ENCODE data around the gene ANKRD55. TPM values are rescaled to one million over a fixed set of nuclear protein-coding genes. Genes with fewer than 3 reads are reported as not detected.
"Not testable (repeated sequence)": the region's sequence is repeated elsewhere in the genome, so short reads cannot be mapped to it uniquely, and the experiment has no call there.

The ANKRD55 gene
- total RNA-seq, 4 donors from 2014 or later, result not detected

DNA sequence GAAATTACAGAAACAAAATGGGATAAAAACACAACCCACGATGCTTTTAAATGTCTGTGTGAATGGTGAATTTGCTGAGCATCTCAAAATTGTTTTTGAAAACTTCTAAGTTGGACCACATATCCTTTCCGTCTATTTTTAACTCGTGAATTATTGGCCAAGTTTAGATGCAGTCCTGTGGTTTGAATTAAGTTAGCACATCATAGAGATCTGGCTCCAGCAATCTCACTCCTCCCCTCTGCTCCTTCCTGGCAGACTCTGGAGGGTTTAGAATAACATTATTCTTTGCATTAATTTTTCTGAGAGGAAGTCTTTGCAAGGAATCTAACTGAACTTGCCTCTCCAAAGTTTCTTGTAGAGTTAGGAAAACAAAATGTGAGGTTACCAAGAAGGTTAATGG lies 14.5 kb upstream of the ANKRD55 start:
- H3K27ac ChIP-seq, result no peak overlapping the region
- TF ChIP-seq EP300 (IDR thresholded peaks at IDR 0.05) (no peak), POLR2A (IDR thresholded peaks at IDR 0.05) (no peak)
- TF ChIP-seq, protein P1, sequence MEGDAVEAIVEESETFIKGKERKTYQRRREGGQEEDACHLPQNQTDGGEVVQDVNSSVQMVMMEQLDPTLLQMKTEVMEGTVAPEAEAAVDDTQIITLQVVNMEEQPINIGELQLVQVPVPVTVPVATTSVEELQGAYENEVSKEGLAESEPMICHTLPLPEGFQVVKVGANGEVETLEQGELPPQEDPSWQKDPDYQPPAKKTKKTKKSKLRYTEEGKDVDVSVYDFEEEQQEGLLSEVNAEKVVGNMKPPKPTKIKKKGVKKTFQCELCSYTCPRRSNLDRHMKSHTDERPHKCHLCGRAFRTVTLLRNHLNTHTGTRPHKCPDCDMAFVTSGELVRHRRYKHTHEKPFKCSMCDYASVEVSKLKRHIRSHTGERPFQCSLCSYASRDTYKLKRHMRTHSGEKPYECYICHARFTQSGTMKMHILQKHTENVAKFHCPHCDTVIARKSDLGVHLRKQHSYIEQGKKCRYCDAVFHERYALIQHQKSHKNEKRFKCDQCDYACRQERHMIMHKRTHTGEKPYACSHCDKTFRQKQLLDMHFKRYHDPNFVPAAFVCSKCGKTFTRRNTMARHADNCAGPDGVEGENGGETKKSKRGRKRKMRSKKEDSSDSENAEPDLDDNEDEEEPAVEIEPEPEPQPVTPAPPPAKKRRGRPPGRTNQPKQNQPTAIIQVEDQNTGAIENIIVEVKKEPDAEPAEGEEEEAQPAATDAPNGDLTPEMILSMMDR (IDR thresholded peaks at IDR 0.05), result no peak
- no peaks in the 10 kb centered on the region for H3K27me3 ChIP-seq
- H3K36me3 ChIP-seq, result no peaks in the 10 kb centered on the region
- H3K9me3 ChIP-seq, result peaks cover 0 to 8% (median 0%) of the 10 kb centered on the region in 4 donors
- 57 to 58% methylated on average over 3 of the region's 3 CpGs for WGBS, 2 donors
- no peak overlapping the region for H3K4me3 ChIP-seq
- H3K4me1 ChIP-seq, result peaks cover 0 to 8% (median 0%) of the 10 kb centered on the region in 4 donors
- DNase-seq (ENCODE audit: low spot score in 2 of 2), result no peak

DNA sequence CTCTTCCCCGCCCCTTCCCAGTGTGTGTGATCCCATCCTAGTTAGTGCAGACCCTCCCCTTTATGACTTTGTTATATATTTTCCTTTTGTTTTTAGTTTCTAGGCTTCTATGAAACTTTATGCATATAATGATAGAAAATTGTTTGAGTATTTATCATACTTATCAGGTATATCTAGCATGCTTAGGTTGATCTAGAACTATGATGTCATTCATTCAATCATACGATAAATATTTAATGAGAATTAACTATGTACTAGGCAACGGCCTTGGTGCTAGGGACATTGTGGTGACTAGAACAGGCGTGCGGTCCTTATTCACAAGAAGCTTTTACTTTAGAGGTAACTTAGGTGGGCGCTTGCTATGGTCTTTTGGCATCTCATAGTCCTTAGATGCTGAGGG lies 13.6 kb upstream of the ANKRD55 start:
- Histone ChIP-seq H3K36me3 (no peaks in the 10 kb centered on the region), H3K4me3 (no peak overlapping the region), H3K27ac (no peak overlapping the region), H3K27me3 (no peaks in the 10 kb centered on the region), H3K9me3 (peaks cover 0 to 15% (median 0%) of the 10 kb centered on the region in 4 donors), H3K4me1 (peaks cover 0 to 8% (median 0%) of the 10 kb centered on the region in 4 donors)
- DNase-seq (ENCODE audit: low spot score in 2 of 2), result no peak
- no peak for TF ChIP-seq POLR2A (IDR thresholded peaks at IDR 0.05)
- no peak for TF ChIP-seq EP300 (IDR thresholded peaks at IDR 0.05)
- TF ChIP-seq, protein P1 (IDR thresholded peaks at IDR 0.05), result no peak
- WGBS, 2 donors, result 95 to 97% methylated on average over 6 of the region's 6 CpGs

DNA sequence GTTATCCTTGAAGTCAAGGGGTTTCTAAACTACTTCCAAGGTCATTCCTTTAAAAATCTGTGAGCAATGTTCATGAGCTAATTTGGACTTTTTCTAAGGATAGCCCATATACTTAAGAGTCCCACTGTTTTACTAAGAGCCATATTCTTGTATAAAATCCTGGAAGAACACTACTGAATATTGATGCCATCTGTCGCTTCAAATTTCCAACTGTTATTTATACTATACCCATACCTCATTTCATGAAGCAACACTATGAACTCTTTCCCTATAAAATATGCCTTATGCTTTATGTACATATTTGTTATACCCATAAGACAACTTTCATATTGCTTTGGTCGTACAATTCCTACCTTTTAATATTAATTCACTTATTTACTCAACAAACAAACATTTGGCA lies 12.4 kb upstream of the ANKRD55 start:
- Histone ChIP-seq H3K4me3 (no peak overlapping the region), H3K36me3 (no peaks in the 10 kb centered on the region), H3K9me3 (peaks cover 0 to 16% (median 0%) of the 10 kb centered on the region in 4 donors), H3K4me1 (peaks cover 0 to 8% (median 0%) of the 10 kb centered on the region in 4 donors), H3K27ac (no peak overlapping the region), H3K27me3 (no peaks in the 10 kb centered on the region)
- no peak for DNase-seq (ENCODE audit: low spot score in 2 of 2)
- TF ChIP-seq POLR2A (IDR thresholded peaks at IDR 0.05) (no peak), EP300 (IDR thresholded peaks at IDR 0.05) (no peak)
- TF ChIP-seq, protein P1 (IDR thresholded peaks at IDR 0.05), result no peak
- 92 to 94% methylated on average over 2 of the region's 2 CpGs for WGBS, 2 donors

DNA sequence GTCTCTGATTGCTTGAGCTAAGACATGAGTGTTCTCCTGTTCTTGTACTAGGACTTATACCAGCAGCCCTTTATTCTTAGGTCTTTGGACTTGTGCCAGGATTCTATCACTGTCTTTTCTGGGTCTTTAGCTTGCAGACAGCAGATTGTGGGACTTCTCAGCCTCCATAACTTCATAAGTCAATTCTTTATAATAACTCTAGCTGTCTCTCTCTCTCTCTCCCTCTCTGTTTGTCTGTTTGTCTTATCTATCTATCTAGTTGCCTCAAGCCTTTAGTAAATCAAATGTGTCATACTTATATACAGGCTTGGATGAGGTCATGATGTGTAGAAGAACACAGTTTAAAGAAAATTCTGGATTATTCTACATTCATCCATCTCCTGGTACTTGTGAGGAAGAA lies 11.5 kb upstream of the ANKRD55 start:
- peaks cover 0 to 8% (median 0%) of the 10 kb centered on the region in 4 donors for H3K4me1 ChIP-seq
- TF ChIP-seq EP300 (IDR thresholded peaks at IDR 0.05), result no peak
- TF ChIP-seq, protein P1 (IDR thresholded peaks at IDR 0.05), result no peak
- TF ChIP-seq POLR2A (IDR thresholded peaks at IDR 0.05), result no peak
- H3K27me3 ChIP-seq, result no peaks in the 10 kb centered on the region
- no peak for DNase-seq (ENCODE audit: low spot score in 2 of 2)
- no peaks in the 10 kb centered on the region for H3K36me3 ChIP-seq
- no peak overlapping the region for H3K27ac ChIP-seq
- H3K9me3 ChIP-seq, result peaks cover 0 to 18% (median 0%) of the 10 kb centered on the region in 4 donors
- no peak overlapping the region for H3K4me3 ChIP-seq

DNA sequence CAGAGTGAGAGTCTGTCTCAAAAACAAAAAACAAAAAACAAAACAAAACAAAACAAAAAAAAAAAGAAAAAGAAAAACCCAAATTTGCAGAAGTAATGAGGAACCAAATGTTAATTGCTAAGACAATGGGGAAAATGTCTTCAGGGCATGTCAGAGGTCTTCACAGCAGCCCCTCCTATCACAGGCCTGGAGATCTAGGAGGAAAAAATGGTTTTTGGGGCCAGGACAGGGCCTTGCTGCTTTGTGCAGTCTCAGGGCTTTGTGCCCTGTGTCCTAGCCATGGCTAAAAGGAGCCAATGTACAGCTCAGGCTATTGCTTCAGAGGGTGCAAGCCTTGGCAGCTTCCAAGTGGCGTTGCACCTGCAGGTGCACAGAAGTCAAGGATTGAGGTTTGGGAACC lies 9.1 kb upstream of the ANKRD55 start:
- H3K36me3 ChIP-seq; H3K27me3 ChIP-seq; H3K4me3 ChIP-seq; H3K27ac ChIP-seq; DNase-seq (ENCODE audit: low spot score in 2 of 2); H3K4me1 ChIP-seq: not testable (repeated sequence)
- 85 to 86% methylated on average over 1 of the region's 1 CpG for WGBS, 2 donors
- H3K9me3 ChIP-seq, result peaks cover 0 to 24% (median 2%) of the 10 kb centered on the region in 4 donors

DNA sequence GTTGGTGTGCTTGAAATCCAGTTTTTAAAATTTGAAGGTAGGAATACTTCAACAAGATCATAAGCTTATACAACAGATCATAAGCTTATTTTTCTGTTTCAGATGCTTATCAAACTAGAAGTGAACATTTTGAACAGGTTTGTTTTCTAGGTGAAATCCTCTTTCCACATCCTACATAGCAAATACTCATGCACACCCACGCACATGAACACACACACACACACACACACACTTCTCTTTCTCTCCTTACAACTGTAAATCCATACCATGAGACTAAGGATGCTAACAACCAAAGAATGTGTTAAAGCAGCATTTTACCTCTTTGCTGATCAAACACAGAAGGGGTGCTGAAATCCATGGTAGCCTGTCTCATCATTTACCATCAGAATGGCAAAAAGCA lies 592 bp downstream of the ANKRD55 start:
- H3K27me3 ChIP-seq, result no peaks in the 10 kb centered on the region
- no peaks in the 10 kb centered on the region for H3K9me3 ChIP-seq
- no peak overlapping the region for H3K27ac ChIP-seq
- no peak for DNase-seq (ENCODE audit: low spot score in 2 of 2)
- H3K4me3 ChIP-seq, result no peak overlapping the region
- WGBS, 2 donors, result 93 to 95% methylated on average over 1 of the region's 1 CpG
- TF ChIP-seq EP300 (IDR thresholded peaks at IDR 0.05), result no peak
- no peaks in the 10 kb centered on the region for H3K4me1 ChIP-seq
- H3K36me3 ChIP-seq, result no peaks in the 10 kb centered on the region

All from tibial nerve (tissue), 4 donors.